Stimulated activated CD8-positive, alpha-beta memory T cell treated with anti-CD3 and anti-CD28 coated beads, Interleukin-7, amount 100 ng/mL, for 48 hours (primary cell): Measurements from ENCODE around the gene KTN1.

Experiments
- DNase-seq, 2 donors: peaks; one replicate each; pipeline ENCODE4 v3.0.0-alpha.2; 2020; ENCODE audit warnings: low read depth in 1 of 2; ENCODE audit errors: extremely low read depth in 1 of 2

The KTN1 gene

GRCh38 chr14:55671641-55672040 lies 91.6 kb downstream of the KTN1 start:
- no peak for DNase-seq

- DNase-seq: no peak
Observed at GRCh38 chr14:55673048-55673447, 93.0 kb downstream of the KTN1 start.

- no peak for DNase-seq
Observed at GRCh38 chr14:55681096-55681495, 101.1 kb downstream of the KTN1 start.

- no peak for DNase-seq
Observed at GRCh38 chr14:55684956-55685584, 105.1 kb downstream of the KTN1 start.

- DNase-seq: no peak
Observed at GRCh38 chr14:55686713-55687112, 106.7 kb downstream of the KTN1 start.

GRCh38 chr14:55688566-55688965 lies 108.6 kb downstream of the KTN1 start:
- DNase-seq: no peak

GRCh38 chr14:55689981-55690871 lies 110.2 kb downstream of the KTN1 start:
- no peak for DNase-seq

- DNase-seq: no peak
Observed at GRCh38 chr14:55691659-55692058, 111.7 kb downstream of the KTN1 start.

GRCh38 chr14:55693904-55694303 lies 113.9 kb downstream of the KTN1 start:
- DNase-seq: no peak

GRCh38 chr14:55697414-55697861 lies 117.4 kb downstream of the KTN1 start:
- DNase-seq: no peak

GRCh38 chr14:55698051-55698450 lies 118.0 kb downstream of the KTN1 start:
- no peak for DNase-seq

- no peak for DNase-seq
Observed at GRCh38 chr14:55699131-55700057, 119.4 kb downstream of the KTN1 start.

- DNase-seq: no peak
Observed at GRCh38 chr14:55701638-55702037, 121.6 kb downstream of the KTN1 start.

- no peak for DNase-seq
Observed at GRCh38 chr14:55702511-55702910, 122.5 kb downstream of the KTN1 start.

- DNase-seq: no peak
Observed at GRCh38 chr14:55704654-55705053, 124.6 kb downstream of the KTN1 start.

GRCh38 chr14:55705651-55706364 lies 125.8 kb downstream of the KTN1 start:
- DNase-seq: no peak

GRCh38 chr14:55706365-55706684 lies 126.3 kb downstream of the KTN1 start:
- no peak for DNase-seq

GRCh38 chr14:55706893-55707292 lies 126.9 kb downstream of the KTN1 start:
- no peak for DNase-seq

GRCh38 chr14:55707365-55707804 lies 127.4 kb downstream of the KTN1 start:
- DNase-seq: no peak

GRCh38 chr14:55710506-55711041 lies 130.6 kb downstream of the KTN1 start:
- DNase-seq: no peak
